Measurements from ENCODE around the gene IFNW1.
"Not testable (repeated sequence)": the region's sequence is repeated elsewhere in the genome, so short reads cannot be mapped to it uniquely, and the experiment has no call there.

Gene IFNW1

DNA sequence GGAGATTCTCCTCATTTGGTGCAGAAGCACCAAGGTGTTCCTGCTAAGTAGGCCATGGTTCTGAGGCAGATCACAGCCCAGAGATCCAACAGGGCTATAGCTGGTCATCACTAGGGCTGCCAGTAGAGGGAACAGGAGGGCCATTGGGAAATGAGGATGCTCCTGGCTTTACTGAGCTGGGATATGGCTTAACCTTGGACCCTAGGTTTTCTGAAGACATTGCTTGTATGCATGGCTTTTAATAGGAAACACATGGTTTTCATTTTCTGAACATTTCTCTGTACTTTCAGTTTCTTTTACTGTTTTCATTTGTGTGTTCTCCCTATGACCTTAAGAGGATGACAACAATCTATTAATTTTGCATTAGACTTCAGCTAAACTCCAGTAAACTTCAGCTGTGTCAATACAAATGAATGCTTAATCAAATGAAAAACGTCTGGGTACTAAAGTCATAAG lies at the start of gene IFNW1:
Gene IFNW1 (minus strand): TSS at position 406 of the 456 bp plus-strand sequence. CDS start 262 bp downstream, at position 144.
- no peak for DNase-seq

GRCh38 chr9:21187487-21187886 lies 45.9 kb upstream of the IFNW1 start, which contains the start of gene IFNA4:
IFNA4 (minus strand) TSS chr9:21187587; CDS start chr9:21187531, 56 bp downstream.
- not testable (repeated sequence) for DNase-seq

GRCh38 chr9:21182810-21183736 lies 41.4 kb upstream of the IFNW1 start:
- DNase-seq: peak; percentile 8

- DNase-seq: no peak
Observed at GRCh38 chr9:21174671-21175070, 33.0 kb upstream of the IFNW1 start.

GRCh38 chr9:21172156-21172555 lies 30.5 kb upstream of the IFNW1 start:
- no peak for DNase-seq

DNA sequence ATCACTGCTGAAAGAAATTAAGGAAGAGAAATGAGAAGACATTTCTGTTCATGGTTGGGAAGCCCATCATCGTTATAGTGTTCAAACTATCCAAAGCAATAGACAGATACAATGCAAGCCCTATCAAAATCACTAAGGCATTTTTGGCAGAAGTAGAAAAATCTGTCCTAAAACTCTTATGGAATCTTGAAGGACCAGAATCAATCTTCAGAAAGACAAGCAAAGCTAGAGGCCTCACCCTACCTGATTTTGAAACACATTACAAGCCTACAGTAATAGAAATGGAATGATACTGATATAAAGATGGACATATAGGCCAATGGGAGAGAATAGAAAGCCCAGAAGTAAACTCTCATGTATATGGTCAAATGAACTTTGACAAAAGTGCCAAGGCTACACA lies 29.7 kb upstream of the IFNW1 start:
- no peak for DNase-seq

DNA sequence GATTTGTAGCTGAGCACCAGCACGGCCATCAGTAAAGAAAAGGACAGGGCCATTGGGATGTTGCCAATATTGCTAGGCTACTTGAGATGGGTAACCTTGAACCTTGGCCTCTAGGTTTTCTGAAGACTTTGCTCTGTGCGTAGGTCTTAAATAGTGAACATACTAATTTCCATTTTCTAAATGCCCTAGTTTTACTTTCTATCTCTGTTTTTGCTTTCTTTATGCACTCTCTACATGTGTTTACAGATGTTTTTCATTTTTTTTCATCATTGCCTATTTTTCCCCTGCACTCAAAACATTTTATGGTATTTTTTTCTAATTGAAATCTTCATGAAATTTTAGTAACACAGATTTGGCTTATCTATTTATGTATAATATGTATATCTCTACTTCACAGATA lies 24.9 kb upstream of the IFNW1 start, which contains the start of gene IFNA21:
Gene IFNA21 (minus strand): TSS at position 101 of the 400 bp plus-strand sequence. CDS start 48 bp downstream, at position 53.
- DNase-seq: not testable (repeated sequence)

DNA sequence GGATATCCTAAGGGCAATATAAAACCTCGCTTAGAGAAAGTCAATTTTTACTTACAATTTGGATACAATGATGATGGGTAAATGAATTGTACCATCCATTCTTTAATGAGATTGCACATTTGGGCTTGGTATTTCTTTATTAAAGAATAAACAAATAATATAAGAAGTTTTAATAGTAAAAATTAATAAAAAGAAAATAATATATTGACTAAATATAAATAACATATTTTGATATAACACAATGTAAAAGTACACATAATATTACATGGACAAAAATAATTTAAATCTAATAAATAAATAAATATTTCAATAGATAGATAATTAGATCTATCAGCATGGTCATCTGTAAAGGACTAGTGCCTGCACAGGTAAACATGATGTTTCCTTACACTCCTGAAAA lies 23.9 kb upstream of the IFNW1 start:
- DNase-seq: no peak

DNA sequence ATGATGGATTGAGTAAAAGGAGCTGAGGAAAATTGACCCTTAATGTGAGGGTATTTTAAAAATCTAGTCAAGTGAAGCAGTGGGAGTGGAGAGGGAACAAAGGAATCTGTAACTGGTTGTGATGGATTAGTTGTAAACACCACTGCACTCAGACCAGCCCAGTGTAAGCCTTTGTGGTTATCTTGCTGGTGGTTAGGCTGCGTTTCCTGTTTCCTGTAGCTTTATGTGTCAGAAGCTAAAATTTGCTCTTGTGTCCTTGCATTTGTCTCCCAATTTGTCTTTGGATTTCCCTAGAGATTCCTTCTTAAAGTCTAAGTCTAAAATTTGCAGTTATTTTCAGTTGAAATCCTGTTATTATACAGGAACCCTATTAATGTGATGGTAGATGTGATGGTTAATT lies 18.5 kb upstream of the IFNW1 start:
- no peak for DNase-seq

DNA sequence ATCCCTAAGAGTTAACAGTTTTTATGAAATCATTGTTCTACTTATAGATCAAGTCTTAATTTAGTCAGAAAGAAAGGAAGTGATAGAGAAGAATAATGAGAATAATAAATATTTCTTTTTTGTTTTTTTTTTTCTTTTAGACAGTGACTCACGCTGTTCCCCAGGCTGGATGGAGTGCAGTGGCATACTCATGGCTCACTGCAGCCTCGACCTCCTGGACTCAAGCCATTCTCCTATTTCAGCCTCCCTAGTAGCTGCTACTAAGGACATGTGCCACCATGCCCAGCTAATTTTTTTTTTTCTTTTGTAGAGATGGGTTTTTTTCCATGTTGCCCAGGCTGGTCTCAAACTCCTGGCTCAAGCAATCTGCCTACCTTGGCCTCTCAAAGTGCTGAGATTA lies 13.9 kb upstream of the IFNW1 start:
- no peak for DNase-seq

- DNase-seq: no peak
Observed at GRCh38 chr9:21154018-21154608, 12.5 kb upstream of the IFNW1 start.

DNA sequence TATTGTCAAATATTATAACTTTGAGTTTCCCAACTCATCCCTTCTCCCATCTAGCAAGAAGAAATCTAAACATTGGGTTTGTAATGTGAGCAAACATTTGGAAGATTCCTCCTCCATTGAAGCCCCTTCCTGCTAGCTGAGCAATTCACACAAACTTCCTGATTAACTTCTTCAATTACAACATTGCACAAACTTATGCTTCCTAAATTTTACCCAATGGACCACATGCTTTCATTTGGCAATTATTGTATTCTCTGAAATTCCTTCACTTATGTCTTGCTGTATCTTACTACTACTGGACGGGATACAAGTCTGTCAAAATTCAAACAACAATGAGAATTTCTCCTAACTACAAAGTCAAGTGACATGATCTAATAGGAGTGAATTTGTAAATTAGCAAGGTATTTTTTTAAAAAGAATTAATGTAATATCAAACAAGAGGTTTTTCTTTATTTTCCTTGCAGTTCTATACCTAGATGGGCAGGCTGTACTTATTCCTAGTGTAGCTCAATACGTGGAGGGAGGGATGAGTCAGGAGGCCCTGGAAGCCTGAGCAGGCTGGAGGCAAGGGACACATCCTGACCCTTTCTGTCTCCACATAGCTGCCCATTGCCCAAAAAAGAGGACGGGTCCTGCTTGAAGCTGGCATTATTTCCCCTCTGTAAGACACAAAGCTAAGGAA lies 11.8 kb upstream of the IFNW1 start:
- no peak for DNase-seq

GRCh38 chr9:21144603-21145002 lies 3.0 kb upstream of the IFNW1 start:
- no peak for DNase-seq

- DNase-seq: no peak
Observed at GRCh38 chr9:21137020-21137419, 4.6 kb downstream of the IFNW1 start.

DNA sequence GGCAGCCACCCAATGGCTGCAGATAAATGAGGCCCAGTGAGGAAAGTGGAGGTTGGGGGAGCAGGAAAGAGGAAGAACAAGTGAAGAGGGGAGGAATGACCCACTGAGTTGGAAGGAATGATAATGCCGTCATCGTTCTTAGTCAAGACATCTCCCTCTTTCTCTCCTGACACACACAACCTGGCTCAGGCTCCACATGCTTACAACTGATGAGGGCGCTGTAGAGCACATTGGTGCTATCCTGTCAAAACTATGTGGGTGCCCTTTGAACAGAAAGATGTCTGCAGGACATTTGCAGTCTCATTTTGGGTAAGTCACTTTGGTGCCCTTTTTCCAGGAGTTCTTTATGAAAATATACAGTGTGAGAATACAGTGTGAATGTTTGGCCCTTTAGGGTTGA lies 5.9 kb downstream of the IFNW1 start:
- no peak for DNase-seq

GRCh38 chr9:21128186-21128585 lies 13.4 kb downstream of the IFNW1 start:
- DNase-seq: not testable (repeated sequence)

- DNase-seq: no peak
Observed at GRCh38 chr9:21121595-21122251, 19.9 kb downstream of the IFNW1 start.

- no peak for DNase-seq
Observed at GRCh38 chr9:21121079-21121478, 20.6 kb downstream of the IFNW1 start.

- no peak for DNase-seq
Observed at GRCh38 chr9:21119093-21119770, 22.4 kb downstream of the IFNW1 start.

GRCh38 chr9:21114311-21114710 lies 27.3 kb downstream of the IFNW1 start:
- DNase-seq: no peak

GRCh38 chr9:21110708-21111576 lies 30.7 kb downstream of the IFNW1 start:
- DNase-seq: no peak

Measured in activated naive CD4-positive, alpha-beta T cell treated with Interleukin-2 at 50 U/mL for 16 hours (primary cell).